GM19324 (cell line): ENCODE measurements around the gene CD33.

ENCODE experiments used
- ATAC-seq: cut with Tn5 transposase; IDR thresholded peaks from one replicate; pipeline ENCODE4 v1.9.1; 2021; ENCODE audit warnings: mild to moderate bottlenecking, moderate library complexity; ENCODE audit not compliant: unreplicated experiment, low FRiP score

CD33 gene

DNA sequence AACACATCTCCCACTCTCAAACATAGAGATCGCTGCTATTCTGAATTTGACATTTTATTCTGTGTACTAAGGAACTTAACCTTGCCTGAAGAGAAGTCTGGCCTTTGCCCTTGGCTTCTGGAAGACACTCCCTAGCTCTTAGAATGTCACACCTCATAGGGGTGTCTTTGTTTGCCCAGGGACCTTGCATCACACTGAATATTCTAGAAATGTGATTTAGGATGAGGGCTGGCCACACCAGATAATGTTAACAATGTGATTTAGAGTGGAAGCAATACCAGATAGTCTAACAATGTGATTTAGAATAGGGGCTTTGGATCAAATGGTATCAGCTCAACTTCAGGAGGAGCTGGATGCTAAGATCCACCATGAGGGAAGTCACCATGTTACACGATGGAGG lies 32.6 kb downstream of the CD33 start:
- ATAC-seq = no peak

DNA sequence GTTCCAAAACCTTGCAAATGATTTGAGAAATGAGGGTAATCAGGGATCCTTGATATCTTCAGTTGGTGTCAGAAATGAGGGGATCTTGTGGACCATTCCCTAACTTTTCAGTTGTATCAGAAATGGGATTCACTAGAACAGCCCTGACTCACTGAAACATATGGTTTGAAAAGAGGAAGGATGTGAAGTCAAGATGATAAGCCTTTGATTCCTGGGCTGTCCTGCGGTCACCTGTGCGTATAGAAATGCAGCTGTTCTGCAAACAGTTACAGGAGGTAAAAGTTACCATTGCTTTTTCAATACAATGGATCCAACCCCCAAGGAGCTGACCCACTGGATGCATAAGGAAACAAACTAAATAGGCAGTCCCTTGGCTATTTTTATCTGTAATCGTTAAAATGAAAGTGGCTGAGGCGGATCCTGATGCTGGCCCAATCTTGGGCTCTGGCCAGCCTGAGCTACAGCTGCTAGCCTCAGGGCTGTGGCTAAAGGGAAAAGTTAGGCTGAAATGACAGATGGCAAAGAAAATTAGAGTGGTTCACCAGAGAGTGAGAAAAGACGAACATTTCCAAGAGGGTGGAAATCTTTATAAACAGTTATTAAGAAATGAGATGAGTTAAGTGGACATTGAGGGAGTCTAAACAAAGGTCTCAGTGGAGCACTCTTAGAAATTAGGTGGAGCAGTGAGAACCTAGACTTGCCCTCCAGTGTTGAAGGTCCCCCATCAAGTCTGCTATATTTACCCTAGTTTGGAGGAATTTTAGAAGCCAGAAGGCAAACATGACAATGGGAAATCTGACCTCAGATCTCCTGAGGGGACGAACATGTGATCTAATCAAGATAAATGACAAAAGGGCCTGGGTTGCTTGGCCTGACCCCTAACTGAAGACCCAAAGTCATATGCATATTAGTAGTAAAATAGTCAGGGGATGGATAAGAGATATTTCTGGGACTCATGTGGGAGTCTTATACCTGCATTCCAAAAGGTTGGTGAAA lies 33.6 kb downstream of the CD33 start:
- no peak for ATAC-seq

DNA sequence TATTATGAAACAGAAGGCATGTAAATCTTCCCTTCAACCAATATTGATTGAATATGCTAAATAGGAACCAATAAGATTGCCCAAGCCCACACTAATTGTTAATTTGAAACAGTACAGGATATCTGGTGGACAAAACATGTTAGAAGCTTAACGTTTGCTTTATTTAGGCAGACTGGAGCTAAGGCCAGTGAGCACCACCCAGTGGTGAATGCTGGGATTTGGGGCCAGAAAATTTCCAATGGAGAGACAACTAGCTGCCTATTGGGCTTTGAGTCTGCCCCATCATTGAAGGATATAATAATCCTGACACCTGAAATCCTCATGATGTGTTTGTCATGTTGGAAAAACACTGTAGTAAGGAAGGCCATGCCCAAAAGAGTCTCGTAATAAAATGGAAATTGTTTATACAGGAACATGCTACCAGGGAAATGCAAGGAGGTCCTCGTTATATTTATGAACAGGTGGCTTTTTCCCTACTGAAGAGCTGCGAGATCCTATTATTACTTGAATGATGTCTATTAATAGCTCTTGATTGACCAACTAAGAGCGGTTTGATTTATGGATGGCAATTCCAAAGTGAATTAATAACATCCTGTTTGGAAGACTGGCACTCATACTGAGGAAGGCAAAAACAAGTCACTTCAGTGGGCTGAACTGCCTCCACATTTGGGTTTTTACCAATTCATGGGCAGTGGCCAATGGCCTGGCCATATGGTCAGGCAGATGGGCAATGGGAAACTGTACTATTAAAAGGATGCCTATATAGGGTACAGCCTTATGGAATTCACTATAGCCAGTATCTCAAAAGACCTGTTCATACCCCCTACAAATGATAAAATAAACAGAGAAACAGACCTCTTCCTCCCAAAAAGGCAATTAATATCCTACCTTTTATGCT lies 34.7 kb downstream of the CD33 start:
- ATAC-seq = no peak

DNA sequence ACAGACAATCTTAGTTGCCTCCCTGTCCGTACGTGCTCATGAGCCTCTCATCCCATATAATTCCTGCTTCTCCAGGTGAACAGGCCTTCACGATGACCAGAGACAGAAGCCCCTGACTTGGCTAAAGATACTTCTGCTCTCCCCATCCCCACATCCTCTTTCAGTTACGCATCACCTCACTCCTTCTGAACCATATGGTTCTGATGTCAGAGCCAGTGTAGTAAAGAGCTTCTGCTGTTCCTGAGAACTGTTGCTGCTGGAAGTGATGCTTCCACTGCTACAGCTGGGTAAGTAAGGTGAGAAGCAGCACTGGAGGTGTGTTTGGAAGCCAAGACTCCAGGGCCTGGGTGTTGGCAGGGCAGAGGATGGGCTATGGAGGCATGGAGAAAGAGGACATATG lies 38.9 kb downstream of the CD33 start:
- no peak for ATAC-seq

DNA sequence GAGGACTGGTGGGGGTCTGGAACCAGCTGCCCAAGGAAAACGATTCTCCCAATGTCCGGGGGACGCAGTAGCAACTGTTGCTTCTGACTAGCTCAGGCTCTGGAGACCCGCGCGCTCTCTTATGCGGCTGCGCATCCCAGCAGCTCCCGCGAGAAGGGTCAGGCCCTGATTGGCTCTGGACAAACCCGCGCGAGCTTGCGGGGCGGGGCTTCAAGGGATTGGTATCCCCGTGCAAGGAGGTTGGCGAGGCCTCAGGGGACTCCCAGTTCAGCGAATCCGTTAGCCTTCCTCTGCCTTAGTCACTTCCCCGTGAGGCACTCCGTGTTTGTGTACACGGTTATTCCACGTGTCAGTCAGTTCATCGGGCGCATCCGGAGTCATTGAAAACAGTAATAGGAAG lies 46.2 kb downstream of the CD33 start:
- ATAC-seq = no peak

DNA sequence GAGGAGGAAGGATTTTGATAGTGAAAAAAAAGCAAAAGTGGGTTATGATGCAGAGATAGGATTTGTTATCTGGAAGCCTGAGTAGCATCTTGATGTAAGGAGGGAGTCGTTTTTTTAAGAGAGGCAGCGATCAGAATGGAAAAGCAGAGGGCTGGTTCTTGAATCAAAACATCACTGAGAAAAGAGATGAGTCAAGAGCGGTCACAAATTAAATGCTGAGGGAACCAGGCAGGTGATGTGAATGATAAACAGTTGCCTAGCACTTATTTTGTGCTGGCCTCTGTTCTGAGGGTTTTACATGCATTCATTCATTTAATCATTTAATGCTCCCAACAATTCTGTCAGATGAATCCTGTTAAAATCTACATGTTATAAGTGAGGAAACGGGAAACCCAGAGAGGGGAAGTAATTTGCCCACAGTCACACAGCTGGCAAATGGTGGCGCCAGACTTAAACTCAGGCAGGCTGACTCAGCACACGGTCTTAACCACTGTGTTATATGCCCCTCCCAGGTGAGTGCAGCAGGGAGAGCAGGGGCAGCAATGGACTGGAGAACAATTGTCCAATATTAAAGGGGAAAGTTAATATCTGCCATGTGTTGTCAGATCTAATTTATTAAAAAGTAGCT lies 47.4 kb downstream of the CD33 start:
- ATAC-seq = no peak

DNA sequence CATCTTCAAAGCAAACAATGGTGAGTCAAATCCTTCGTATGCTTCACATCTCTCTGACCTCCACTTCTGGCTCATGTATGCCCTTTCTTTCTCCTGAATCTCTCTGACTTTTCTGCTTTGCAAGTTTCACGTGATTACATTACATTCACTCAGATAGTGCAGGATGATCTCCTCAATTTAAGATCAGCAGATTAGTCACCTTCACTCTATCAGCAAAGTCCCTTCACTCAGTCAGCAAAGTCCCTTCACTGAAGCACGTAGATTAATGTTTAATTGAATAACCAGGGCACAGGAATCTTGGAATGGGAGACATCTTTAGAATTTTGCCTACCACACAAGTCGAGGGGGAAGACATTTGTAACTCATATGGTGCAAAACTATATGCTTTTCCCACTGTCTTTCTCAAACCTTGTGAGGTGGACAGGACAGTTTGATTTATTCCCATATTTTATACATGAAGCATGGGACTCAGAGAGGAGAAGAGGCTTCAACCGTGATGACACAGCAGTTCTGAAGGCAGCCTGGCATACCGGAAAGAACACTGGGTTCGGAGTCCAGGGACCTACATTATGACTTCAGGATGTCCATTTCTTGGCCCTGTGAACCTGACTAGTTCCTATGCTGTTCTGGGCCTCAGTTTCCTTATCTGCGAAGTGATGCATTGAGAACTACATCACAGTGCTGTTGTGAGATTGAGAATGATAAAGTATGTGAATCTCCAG lies 49.3 kb downstream of the CD33 start:
- ATAC-seq = no peak

DNA sequence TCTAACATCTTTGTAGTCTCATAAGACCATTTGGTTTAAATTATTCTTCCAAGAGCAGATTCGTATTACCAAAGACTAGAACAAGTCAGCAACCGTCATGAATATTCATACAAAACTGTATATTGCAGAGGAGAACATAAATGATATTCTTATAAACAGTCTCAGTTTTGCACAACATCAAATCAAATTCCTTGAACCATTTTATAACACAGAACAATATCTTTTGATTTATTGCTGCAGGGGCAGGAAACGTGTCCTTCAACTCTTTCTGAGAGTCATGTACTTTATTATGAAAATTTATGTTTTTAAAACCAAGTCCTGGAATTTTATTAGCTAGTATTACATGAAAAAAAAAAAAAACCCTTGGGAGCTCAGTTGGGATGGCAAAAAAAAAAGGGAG lies 52.2 kb downstream of the CD33 start:
- ATAC-seq = no peak

DNA sequence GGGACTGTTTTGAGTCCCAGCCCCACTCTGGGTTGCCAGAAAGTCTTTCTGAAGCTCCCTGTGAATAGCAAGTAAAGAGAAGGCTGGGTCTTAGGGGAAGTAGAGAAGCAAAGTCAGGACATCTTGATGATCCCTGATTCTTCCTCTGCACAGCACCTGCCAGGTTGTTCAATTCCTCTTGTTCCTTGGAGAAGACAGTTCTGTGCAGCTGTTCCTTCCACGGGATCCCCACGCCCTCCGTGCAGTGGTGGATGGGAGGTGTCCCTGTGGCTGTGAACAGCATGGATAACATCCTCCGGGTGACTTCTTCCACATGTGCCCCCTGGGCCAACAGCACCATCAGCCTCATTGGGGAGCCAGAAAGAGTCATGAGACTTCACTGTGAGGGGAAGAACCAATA lies 57.5 kb downstream of the CD33 start:
- ATAC-seq = no peak

DNA sequence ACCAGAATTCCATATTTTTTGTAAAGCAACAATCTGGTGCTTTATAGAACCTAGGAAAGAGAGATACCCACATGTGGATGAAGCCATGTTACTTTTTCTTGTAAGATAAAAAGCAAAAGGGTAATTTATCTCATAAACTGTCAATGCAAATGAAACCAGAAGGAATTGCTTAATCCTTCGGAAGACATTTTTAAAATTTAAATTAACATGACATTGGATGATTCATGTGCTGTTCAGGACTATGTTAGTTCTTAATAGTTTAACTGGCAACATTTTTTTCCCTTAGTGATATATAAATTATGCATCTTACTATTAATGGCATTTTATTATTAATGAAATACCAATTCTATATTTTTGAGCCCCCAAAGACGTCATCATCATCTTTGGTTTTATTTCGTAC lies 60.8 kb downstream of the CD33 start:
- ATAC-seq = no peak
